HUES6 (cell line): Measurements from ENCODE around the gene PRDM12.

Experiments used
- H3K27ac ChIP-seq: 2 replicates; pipeline ENCODE4 v1.7.0; 2013; ENCODE audit warnings: low read depth, mild to moderate bottlenecking, low read length, inconsistent platforms
- H3K27me3 ChIP-seq: 2 replicates; pipeline ENCODE4 v1.6.1; 2013; ENCODE audit warnings: low read length; ENCODE audit not compliant: control insufficient read depth, insufficient read depth
- H3K36me3 ChIP-seq: 2 replicates; pipeline ENCODE4 v1.6.1; 2013; ENCODE audit warnings: low read length; ENCODE audit not compliant: control insufficient read depth, insufficient read depth
- H3K4me1 ChIP-seq: 2 replicates; pipeline ENCODE4 v1.6.1; 2013; ENCODE audit warnings: low read length; ENCODE audit not compliant: control insufficient read depth, insufficient read depth
- H3K4me3 ChIP-seq: 2 replicates; pipeline ENCODE4 v1.5.1; 2013; ENCODE audit warnings: low read depth, low read length
- H3K9ac ChIP-seq: one replicate; pipeline ENCODE4 v1.6.1; 2013; ENCODE audit warnings: mild to moderate bottlenecking, low read length
- H3K9me3 ChIP-seq: 2 replicates; pipeline ENCODE4 v1.6.1; 2013; ENCODE audit warnings: low read depth, low read length; ENCODE audit not compliant: control insufficient read depth, insufficient read depth

The PRDM12 gene

GRCh38 chr9:130664251-130665028, at the start of gene PRDM12:
TSS of gene PRDM12 (plus strand) at chr9:130664594. CDS start at chr9:130664654, 60 bp downstream.
- peaks cover 32% of the 10 kb centered on the region for H3K4me1 ChIP-seq
- H3K27ac ChIP-seq = no peak within 1 kb of the TSS
- H3K4me3 ChIP-seq = peak within 1 kb of the TSS; percentile 56
- no peaks in the 10 kb centered on the region for H3K9me3 ChIP-seq
- no peak within 1 kb of the TSS for H3K9ac ChIP-seq
- no peaks in the 10 kb centered on the region for H3K36me3 ChIP-seq
- peaks cover 95% of the 10 kb centered on the region for H3K27me3 ChIP-seq

GRCh38 chr9:130616451-130616850, 47.9 kb upstream of the PRDM12 start:
- H3K4me1 ChIP-seq = no peaks in the 10 kb centered on the region
- H3K36me3 ChIP-seq = peaks cover 98% of the 10 kb centered on the region
- H3K4me3 ChIP-seq = no peak overlapping the region
- no peak overlapping the region for H3K9ac ChIP-seq
- H3K27ac ChIP-seq = no peak overlapping the region
- H3K9me3 ChIP-seq = no peaks in the 10 kb centered on the region
- no peaks in the 10 kb centered on the region for H3K27me3 ChIP-seq

GRCh38 chr9:130623466-130623865, 40.9 kb upstream of the PRDM12 start:
- Histone ChIP-seq H3K9ac (no peak overlapping the region), H3K36me3 (peaks cover 89% of the 10 kb centered on the region), H3K27ac (no peak overlapping the region), H3K4me3 (no peak overlapping the region), H3K9me3 (no peaks in the 10 kb centered on the region), H3K27me3 (no peaks in the 10 kb centered on the region), H3K4me1 (peaks cover 8% of the 10 kb centered on the region)

GRCh38 chr9:130624154-130624553, 40.2 kb upstream of the PRDM12 start:
- Histone ChIP-seq H3K27ac (no peak overlapping the region), H3K4me1 (peaks cover 11% of the 10 kb centered on the region), H3K36me3 (peaks cover 82% of the 10 kb centered on the region), H3K27me3 (no peaks in the 10 kb centered on the region), H3K4me3 (no peak overlapping the region), H3K9me3 (no peaks in the 10 kb centered on the region), H3K9ac (no peak overlapping the region)

- H3K36me3 ChIP-seq = peaks cover 81% of the 10 kb centered on the region
- H3K27me3 ChIP-seq = no peaks in the 10 kb centered on the region
- H3K9me3 ChIP-seq = no peaks in the 10 kb centered on the region
- H3K9ac ChIP-seq = no peak overlapping the region
- no peak overlapping the region for H3K4me3 ChIP-seq
- no peak overlapping the region for H3K27ac ChIP-seq
- H3K4me1 ChIP-seq = peaks cover 26% of the 10 kb centered on the region
Measured at GRCh38 chr9:130626249-130626996, 38.0 kb upstream of the PRDM12 start.

GRCh38 chr9:130627051-130627450, 37.3 kb upstream of the PRDM12 start:
- no peak overlapping the region for H3K9ac ChIP-seq
- peaks cover 87% of the 10 kb centered on the region for H3K36me3 ChIP-seq
- no peak overlapping the region for H3K4me3 ChIP-seq
- no peaks in the 10 kb centered on the region for H3K9me3 ChIP-seq
- no peak overlapping the region for H3K27ac ChIP-seq
- peaks cover 26% of the 10 kb centered on the region for H3K4me1 ChIP-seq
- no peaks in the 10 kb centered on the region for H3K27me3 ChIP-seq

GRCh38 chr9:130627896-130628792, 36.2 kb upstream of the PRDM12 start:
- peaks cover 26% of the 10 kb centered on the region for H3K4me1 ChIP-seq

GRCh38 chr9:130629443-130630070, 34.8 kb upstream of the PRDM12 start:
- H3K36me3 ChIP-seq = peaks cover 90% of the 10 kb centered on the region
- H3K4me3 ChIP-seq = no peak overlapping the region; the same call in 1 of the 2 replicates
- H3K9ac ChIP-seq = no peak overlapping the region
- H3K27ac ChIP-seq = peak overlapping the region; percentile 22
- H3K9me3 ChIP-seq = no peaks in the 10 kb centered on the region
- H3K27me3 ChIP-seq = no peaks in the 10 kb centered on the region
- H3K4me1 ChIP-seq = peaks cover 26% of the 10 kb centered on the region

More at GRCh38 chr9:130627896-130628792, 36.2 kb upstream of the PRDM12 start:
- H3K27me3 ChIP-seq = no peaks in the 10 kb centered on the region
- H3K4me3 ChIP-seq = no peak overlapping the region
- H3K9ac ChIP-seq = no peak overlapping the region
- H3K36me3 ChIP-seq = peaks cover 90% of the 10 kb centered on the region
- no peak overlapping the region for H3K27ac ChIP-seq
- H3K9me3 ChIP-seq = no peaks in the 10 kb centered on the region

- H3K27ac ChIP-seq = peak overlapping the region; percentile 22
- peaks cover 26% of the 10 kb centered on the region for H3K4me1 ChIP-seq
- H3K4me3 ChIP-seq = no peak overlapping the region
- no peak overlapping the region for H3K9ac ChIP-seq
- no peaks in the 10 kb centered on the region for H3K27me3 ChIP-seq
- peaks cover 90% of the 10 kb centered on the region for H3K36me3 ChIP-seq
- no peaks in the 10 kb centered on the region for H3K9me3 ChIP-seq
Measured at GRCh38 chr9:130630071-130630450, 34.3 kb upstream of the PRDM12 start.

GRCh38 chr9:130630506-130631330, 33.7 kb upstream of the PRDM12 start:
- Histone ChIP-seq H3K36me3 (peaks cover 89% of the 10 kb centered on the region), H3K9ac (no peak overlapping the region), H3K27me3 (no peaks in the 10 kb centered on the region), H3K27ac (peak overlapping the region; percentile 32), H3K9me3 (no peaks in the 10 kb centered on the region), H3K4me1 (peaks cover 26% of the 10 kb centered on the region), H3K4me3 (no peak overlapping the region)
